HL-60 (cell line): Measurements from ENCODE around the gene PPP3CB.

Source experiments
- GABPA ChIP-seq: IDR thresholded peaks from 2 replicates; pipeline ENCODE4 v1.6.1; 2012; ENCODE audit warnings: low read depth
- POLR2AphosphoS5 ChIP-seq: IDR thresholded peaks from 2 replicates; pipeline ENCODE4 v1.6.1; 2012; ENCODE audit warnings: low read depth
- SPI1 ChIP-seq: IDR thresholded peaks from 2 replicates; pipeline ENCODE4 v1.6.1; 2012; ENCODE audit warnings: low read depth, mild to moderate bottlenecking, borderline replicate concordance
- TF ChIP-seq, protein P1 (sequence below): IDR thresholded peaks from one replicate; pipeline ENCODE4 v1.5.1; 2011; ENCODE audit warnings: low read length, control low read depth, inconsistent platforms; ENCODE audit not compliant: insufficient read depth
- TF ChIP-seq, protein P2 (sequence below): IDR thresholded peaks from 2 replicates; pipeline ENCODE4 v1.6.1; 2012; ENCODE audit warnings: low read depth; ENCODE audit not compliant: insufficient replicate concordance

DNA sequence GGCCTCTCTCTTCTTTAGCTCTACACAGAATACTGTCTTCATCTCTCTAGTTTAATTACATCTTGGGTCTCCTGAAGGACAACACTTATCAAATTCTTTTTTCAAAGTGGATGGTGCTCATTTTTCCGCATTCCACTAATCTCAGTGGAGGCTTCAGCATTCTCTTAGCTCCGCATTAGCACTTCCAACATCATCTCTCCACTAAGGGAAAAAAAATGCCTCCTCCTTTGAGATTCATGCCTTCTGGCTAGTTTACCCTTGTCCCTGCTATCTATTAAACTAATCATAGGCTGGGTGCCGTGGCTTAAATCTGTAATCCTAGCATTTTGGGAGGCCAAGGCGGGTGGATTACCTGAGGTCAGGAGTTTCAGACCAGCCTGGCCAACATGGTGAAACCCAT lies 9.2 kb downstream of the PPP3CB start:
- TF ChIP-seq, protein P1, sequence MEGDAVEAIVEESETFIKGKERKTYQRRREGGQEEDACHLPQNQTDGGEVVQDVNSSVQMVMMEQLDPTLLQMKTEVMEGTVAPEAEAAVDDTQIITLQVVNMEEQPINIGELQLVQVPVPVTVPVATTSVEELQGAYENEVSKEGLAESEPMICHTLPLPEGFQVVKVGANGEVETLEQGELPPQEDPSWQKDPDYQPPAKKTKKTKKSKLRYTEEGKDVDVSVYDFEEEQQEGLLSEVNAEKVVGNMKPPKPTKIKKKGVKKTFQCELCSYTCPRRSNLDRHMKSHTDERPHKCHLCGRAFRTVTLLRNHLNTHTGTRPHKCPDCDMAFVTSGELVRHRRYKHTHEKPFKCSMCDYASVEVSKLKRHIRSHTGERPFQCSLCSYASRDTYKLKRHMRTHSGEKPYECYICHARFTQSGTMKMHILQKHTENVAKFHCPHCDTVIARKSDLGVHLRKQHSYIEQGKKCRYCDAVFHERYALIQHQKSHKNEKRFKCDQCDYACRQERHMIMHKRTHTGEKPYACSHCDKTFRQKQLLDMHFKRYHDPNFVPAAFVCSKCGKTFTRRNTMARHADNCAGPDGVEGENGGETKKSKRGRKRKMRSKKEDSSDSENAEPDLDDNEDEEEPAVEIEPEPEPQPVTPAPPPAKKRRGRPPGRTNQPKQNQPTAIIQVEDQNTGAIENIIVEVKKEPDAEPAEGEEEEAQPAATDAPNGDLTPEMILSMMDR, result no peak
- TF ChIP-seq POLR2AphosphoS5 (no peak), GABPA (no peak), SPI1 (no peak)
- TF ChIP-seq, protein P2, sequence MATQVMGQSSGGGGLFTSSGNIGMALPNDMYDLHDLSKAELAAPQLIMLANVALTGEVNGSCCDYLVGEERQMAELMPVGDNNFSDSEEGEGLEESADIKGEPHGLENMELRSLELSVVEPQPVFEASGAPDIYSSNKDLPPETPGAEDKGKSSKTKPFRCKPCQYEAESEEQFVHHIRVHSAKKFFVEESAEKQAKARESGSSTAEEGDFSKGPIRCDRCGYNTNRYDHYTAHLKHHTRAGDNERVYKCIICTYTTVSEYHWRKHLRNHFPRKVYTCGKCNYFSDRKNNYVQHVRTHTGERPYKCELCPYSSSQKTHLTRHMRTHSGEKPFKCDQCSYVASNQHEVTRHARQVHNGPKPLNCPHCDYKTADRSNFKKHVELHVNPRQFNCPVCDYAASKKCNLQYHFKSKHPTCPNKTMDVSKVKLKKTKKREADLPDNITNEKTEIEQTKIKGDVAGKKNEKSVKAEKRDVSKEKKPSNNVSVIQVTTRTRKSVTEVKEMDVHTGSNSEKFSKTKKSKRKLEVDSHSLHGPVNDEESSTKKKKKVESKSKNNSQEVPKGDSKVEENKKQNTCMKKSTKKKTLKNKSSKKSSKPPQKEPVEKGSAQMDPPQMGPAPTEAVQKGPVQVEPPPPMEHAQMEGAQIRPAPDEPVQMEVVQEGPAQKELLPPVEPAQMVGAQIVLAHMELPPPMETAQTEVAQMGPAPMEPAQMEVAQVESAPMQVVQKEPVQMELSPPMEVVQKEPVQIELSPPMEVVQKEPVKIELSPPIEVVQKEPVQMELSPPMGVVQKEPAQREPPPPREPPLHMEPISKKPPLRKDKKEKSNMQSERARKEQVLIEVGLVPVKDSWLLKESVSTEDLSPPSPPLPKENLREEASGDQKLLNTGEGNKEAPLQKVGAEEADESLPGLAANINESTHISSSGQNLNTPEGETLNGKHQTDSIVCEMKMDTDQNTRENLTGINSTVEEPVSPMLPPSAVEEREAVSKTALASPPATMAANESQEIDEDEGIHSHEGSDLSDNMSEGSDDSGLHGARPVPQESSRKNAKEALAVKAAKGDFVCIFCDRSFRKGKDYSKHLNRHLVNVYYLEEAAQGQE, result no peak
